Measurements from ENCODE around the gene IL10. TPM values are rescaled to one million over a fixed set of nuclear protein-coding genes. Genes with fewer than 3 reads are reported as not detected.
A peak's percentile ranks its signal among the peaks of the same experiment; 100 is the strongest.

Gene IL10
- total and polyA plus RNA-seq, 8 donors = 0.29 to 7.2 (median 1.5) TPM; not detected in 2

DNA sequence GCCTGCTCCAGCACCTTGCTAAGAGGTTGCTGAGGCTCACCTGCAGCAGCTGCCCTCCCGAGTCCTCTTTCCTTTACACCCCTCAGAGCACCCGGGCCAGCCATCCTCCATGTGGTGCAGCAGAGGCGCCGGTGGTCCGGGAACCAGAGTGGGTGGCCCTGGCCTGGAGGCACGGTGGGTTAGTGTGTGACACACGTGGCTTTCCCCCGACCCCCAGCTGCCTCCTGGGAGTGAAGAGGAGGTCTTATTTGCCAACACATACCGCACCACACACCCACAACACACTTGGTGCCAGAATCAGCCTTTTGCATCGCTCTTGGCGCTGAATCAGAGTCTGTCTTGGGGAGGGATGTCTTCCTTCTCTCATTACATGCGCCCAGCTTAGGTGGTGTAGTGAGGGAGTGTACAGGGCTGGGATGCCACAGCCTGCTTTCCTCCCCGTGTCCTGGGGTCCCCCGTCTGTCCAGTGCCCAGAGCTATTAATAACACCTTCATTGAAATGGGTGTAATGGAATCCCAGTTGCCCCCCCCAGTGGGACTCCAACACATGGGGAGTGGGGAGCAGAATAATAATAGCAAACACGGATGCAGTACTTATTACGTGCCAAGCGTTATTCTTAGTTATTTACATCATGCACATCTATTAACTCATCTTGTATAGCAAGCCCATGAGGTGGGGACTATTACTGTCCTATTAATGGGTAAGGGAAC is 49.4 kb downstream of the IL10 start:
- H3K36me3 ChIP-seq = no peaks in the 10 kb centered on the region
- peaks cover 45 to 89% (median 67%) of the 10 kb centered on the region in 4 donors for H3K4me1 ChIP-seq
- no peak for DNase-seq
- TF ChIP-seq POLR2A (IDR thresholded peaks at IDR 0.05) (no peak), POLR2AphosphoS5 (IDR thresholded peaks at IDR 0.05) (no peak), EP300 (IDR thresholded peaks at IDR 0.05) (no peak)
- TF ChIP-seq, protein P1, sequence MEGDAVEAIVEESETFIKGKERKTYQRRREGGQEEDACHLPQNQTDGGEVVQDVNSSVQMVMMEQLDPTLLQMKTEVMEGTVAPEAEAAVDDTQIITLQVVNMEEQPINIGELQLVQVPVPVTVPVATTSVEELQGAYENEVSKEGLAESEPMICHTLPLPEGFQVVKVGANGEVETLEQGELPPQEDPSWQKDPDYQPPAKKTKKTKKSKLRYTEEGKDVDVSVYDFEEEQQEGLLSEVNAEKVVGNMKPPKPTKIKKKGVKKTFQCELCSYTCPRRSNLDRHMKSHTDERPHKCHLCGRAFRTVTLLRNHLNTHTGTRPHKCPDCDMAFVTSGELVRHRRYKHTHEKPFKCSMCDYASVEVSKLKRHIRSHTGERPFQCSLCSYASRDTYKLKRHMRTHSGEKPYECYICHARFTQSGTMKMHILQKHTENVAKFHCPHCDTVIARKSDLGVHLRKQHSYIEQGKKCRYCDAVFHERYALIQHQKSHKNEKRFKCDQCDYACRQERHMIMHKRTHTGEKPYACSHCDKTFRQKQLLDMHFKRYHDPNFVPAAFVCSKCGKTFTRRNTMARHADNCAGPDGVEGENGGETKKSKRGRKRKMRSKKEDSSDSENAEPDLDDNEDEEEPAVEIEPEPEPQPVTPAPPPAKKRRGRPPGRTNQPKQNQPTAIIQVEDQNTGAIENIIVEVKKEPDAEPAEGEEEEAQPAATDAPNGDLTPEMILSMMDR (IDR thresholded peaks at IDR 0.05) = no peak
- H3K27ac ChIP-seq = peak overlapping the region in 4 of 5 donors; percentile 69 to 86 (median 76)
- 77 to 85% (median 80%) methylated on average over 13 to 17 of the region's 17 CpGs for WGBS, 5 donors
- intact Hi-C loops (cut with DNase I; ENCODE audit: low total_unique reads) = no loop called here
- no peak overlapping the region for H3K4me3 ChIP-seq
- H3K27me3 ChIP-seq = no peaks in the 10 kb centered on the region
- no peaks in the 10 kb centered on the region for H3K9me3 ChIP-seq

DNA sequence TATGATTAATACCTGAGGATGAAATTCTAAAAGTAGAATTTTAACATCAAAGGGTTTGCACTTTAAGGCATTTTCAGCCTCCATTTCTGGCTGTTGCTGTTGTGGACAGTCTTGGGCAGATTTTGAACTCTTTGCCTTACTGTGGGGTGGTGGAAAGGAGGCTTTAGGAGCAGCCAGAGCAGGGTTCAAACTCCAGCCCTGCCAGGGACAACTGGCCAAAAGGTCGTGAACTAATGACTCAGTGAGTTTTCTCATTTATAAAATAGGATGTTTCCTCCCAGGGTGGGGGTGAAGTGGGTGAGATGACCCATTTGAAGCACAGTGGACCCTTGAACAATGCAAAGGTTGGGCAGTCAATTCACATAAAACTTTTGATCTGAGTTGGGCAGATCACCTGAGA is 50.8 kb downstream of the IL10 start:
- DNase-seq = no peak
- peaks cover 52 to 87% (median 73%) of the 10 kb centered on the region in 4 donors for H3K4me1 ChIP-seq

DNA sequence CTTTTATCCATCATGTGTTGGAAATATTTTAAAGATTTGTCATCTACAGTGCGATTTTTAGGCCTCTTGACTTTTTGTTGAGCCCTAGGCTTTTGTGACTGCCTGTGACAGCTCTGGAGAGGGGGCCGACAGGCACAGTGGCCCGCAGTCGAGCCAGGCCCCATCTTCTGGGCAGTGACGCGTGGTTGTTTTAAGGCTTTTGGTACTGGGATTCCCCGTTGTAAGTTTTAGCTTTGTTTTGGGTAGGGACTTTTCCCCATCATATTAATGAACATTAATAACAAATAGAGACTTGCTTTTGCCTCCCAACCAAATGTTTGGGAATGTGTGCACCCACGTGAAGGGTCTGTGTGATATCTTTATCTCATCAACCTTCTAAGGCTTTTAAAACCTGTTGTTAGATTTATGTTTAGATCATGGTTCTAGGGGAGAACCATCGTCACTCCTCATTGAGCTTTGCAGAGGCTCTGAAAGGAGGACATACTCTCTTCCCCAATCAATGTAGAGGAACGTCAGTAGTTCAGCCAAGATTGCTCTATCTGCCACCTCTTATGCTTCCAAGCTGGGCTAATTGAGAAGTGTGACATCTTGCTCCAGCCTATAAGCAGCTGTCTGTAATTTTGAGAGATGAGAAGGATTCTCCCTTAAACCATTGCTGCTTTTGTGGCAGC is 53.0 kb downstream of the IL10 start:
- Histone ChIP-seq H3K9me3 (no peaks in the 10 kb centered on the region), H3K36me3 (no peaks in the 10 kb centered on the region), H3K4me1 (peaks cover 52 to 87% (median 73%) of the 10 kb centered on the region in 4 donors), H3K27me3 (no peaks in the 10 kb centered on the region), H3K27ac (peak overlapping the region in 2 of 5 donors; percentile 12 to 14), H3K4me3 (no peak overlapping the region)
- TF ChIP-seq, protein P1 (IDR thresholded peaks at IDR 0.05) = no peak
- TF ChIP-seq POLR2AphosphoS5 (IDR thresholded peaks at IDR 0.05) (no peak), POLR2A (IDR thresholded peaks at IDR 0.05) (no peak), EP300 (IDR thresholded peaks at IDR 0.05) (no peak)
- no peak for DNase-seq
- 78 to 89% (median 85%) methylated on average over 10 of the region's 10 CpGs for WGBS, 5 donors
- intact Hi-C loops (cut with DNase I; ENCODE audit: low total_unique reads) = no loop called here

More for the DNA sequence above, 50.8 kb downstream of the IL10 start:
- Histone ChIP-seq H3K4me3 (no peak overlapping the region), H3K36me3 (no peaks in the 10 kb centered on the region), H3K27ac (no peak overlapping the region), H3K9me3 (no peaks in the 10 kb centered on the region), H3K27me3 (no peaks in the 10 kb centered on the region)
- intact Hi-C loops (cut with DNase I; ENCODE audit: low total_unique reads) = no loop called here
- WGBS, 5 donors = 80 to 93% (median 84%) methylated on average over 1 of the region's 1 CpG
- TF ChIP-seq, protein P1 (IDR thresholded peaks at IDR 0.05) = no peak

DNA sequence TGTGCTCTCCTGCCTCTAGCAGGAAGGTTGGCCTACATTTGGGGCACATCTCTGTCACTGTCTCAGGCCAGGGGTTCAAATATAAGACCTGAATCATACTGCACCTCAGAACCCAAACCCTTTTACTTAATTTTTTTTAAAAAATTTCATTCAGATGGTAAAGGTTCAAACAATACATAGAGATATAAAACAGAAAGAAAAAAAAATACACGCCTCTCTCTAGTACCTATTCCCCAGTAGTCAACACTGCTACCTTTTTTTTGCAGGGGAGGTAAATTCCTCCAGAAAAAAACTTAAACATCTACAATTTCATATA is 54.7 kb downstream of the IL10 start:
- H3K27me3 ChIP-seq = no peaks in the 10 kb centered on the region
- no peak overlapping the region for H3K4me3 ChIP-seq
- DNase-seq = no peak
- intact Hi-C loops (cut with DNase I; ENCODE audit: low total_unique reads) = no loop called here
- WGBS, 5 donors = 82 to 92% (median 84%) methylated on average over 1 of the region's 1 CpG
- no peaks in the 10 kb centered on the region for H3K9me3 ChIP-seq
- no peaks in the 10 kb centered on the region for H3K36me3 ChIP-seq
- peaks cover 50 to 86% (median 72%) of the 10 kb centered on the region in 4 donors for H3K4me1 ChIP-seq
- no peak for TF ChIP-seq EP300 (IDR thresholded peaks at IDR 0.05)
- TF ChIP-seq POLR2A (IDR thresholded peaks at IDR 0.05) = no peak
- TF ChIP-seq, protein P1 (IDR thresholded peaks at IDR 0.05) = no peak
- TF ChIP-seq POLR2AphosphoS5 (IDR thresholded peaks at IDR 0.05) = no peak
- H3K27ac ChIP-seq = peak overlapping the region in 4 of 5 donors; percentile 54 to 78 (median 76)

Small RNAs within 50 kb of the gene (small RNA-seq; reads per million reads assigned to genes)
- gene RF00019 = 0 reads per million in 4 donors

Other genes starting within 250 kb of the IL10 start
- 100 to 1,000 TPM in 1 of 5 donors, 10 to 100 TPM in 4; 16.9 to 130 (median 39.8) TPM for gene EIF2D, start 160.0 kb downstream of the IL10 start, total RNA-seq
- 10 to 100 TPM; 48.7 to 55.8 (median 48.9) TPM for gene EIF2D, start 160.0 kb downstream of the IL10 start, polyA plus RNA-seq
- 10 to 100 TPM in 1 of 5 donors, 1 to 10 TPM in 3, not detected in 1; 1.2 to 21.9 (median 4.7) TPM for gene DYRK3, start 137.0 kb downstream of the IL10 start, total RNA-seq
- 1 to 10 TPM; 1.5 to 3.2 (median 2.1) TPM for gene DYRK3, start 137.0 kb downstream of the IL10 start, polyA plus RNA-seq
- gene MAPKAPK2, start 87.6 kb downstream of the IL10 start, total RNA-seq = 10 to 100 TPM; 22.6 to 78.0 (median 43.9) TPM
- 10 to 100 TPM; 30.1 to 60.8 (median 55.4) TPM for gene MAPKAPK2, start 87.6 kb downstream of the IL10 start, polyA plus RNA-seq
- gene IL19, start 1.7 kb downstream of the IL10 start, total RNA-seq = 10 to 100 TPM in 1 of 5 donors, not detected in 4; 25.9 TPM
- gene IL19, start 1.7 kb downstream of the IL10 start, polyA plus RNA-seq = 1 to 10 TPM in 1 of 3 donors, not detected in 2; 3.1 TPM
- not detected for gene IL20, start 93.1 kb upstream of the IL10 start, total RNA-seq
- gene IL20, start 93.1 kb upstream of the IL10 start, polyA plus RNA-seq = under 1 TPM in 1 of 3 donors, not detected in 2; 0.13 TPM
- not detected for gene IL24, start 124.9 kb upstream of the IL10 start, total RNA-seq
- under 1 TPM in 1 of 3 donors, not detected in 2; 1.00 TPM for gene IL24, start 124.9 kb upstream of the IL10 start, polyA plus RNA-seq
- 1 to 10 TPM in 3 of 5 donors, not detected in 2; 4.5 to 6.6 (median 5.2) TPM for gene FCMR, start 149.4 kb upstream of the IL10 start, total RNA-seq
- 1 to 10 TPM; 3.3 to 6.7 (median 3.7) TPM for gene FCMR, start 149.4 kb upstream of the IL10 start, polyA plus RNA-seq
- gene PIGR, start 174.0 kb upstream of the IL10 start, total RNA-seq = 1,000 to 10,000 TPM in 2 of 5 donors, 100 to 1,000 TPM in 2, 10 to 100 TPM in 1; 72.7 to 3,112 (median 316) TPM
- 100 to 1,000 TPM in 2 of 3 donors, 1 to 10 TPM in 1; 6.3 to 176 (median 150) TPM for gene PIGR, start 174.0 kb upstream of the IL10 start, polyA plus RNA-seq
- gene FCAMR, start 198.0 kb upstream of the IL10 start, total RNA-seq = under 1 TPM in 2 of 5 donors, not detected in 3; 0.37 to 0.58 TPM
- gene FCAMR, start 198.0 kb upstream of the IL10 start, polyA plus RNA-seq = under 1 TPM in 1 of 3 donors, not detected in 2; 0.30 TPM

Measured in stomach (tissue), 9 donors.